Neural cell (in vitro differentiated cells): ENCODE measurements around the gene PLXNC1. TPM values are rescaled to one million over a fixed set of nuclear protein-coding genes. Genes with fewer than 3 reads are reported as not detected.

Source experiments
- H2AFZ ChIP-seq: fragments of 200-600, 300-800 bp; sonication (generic), shearing (Covaris generic); 2 replicates; pipeline ENCODE4 v1.6.0; 2014; ENCODE audit warnings: low read depth, mild to moderate bottlenecking, antibody characterized with exemption, low read length, moderate library complexity
- H3F3A ChIP-seq: fragments of 200-600 bp; shearing (Covaris generic); 2 replicates; pipeline ENCODE4 v1.6.1; 2016; ENCODE audit warnings: mild to moderate bottlenecking, moderate library complexity, mixed read lengths, antibody characterized with exemption, low read length; ENCODE audit not compliant: insufficient read depth, poor library complexity, severe bottlenecking
- H3K27ac ChIP-seq: fragments of 200-600, 300-800 bp; sonication (generic), shearing (Covaris generic); 2 replicates; pipeline ENCODE4 v1.5.1; 2014; ENCODE audit warnings: mild to moderate bottlenecking, low read length, moderate library complexity
- H3K27me3 ChIP-seq: fragments of 300-800, 200-600 bp; sonication (generic), shearing (Covaris generic); 2 replicates; pipeline ENCODE4 v1.6.0; 2014; ENCODE audit warnings: mild to moderate bottlenecking, low read depth, low read length, moderate library complexity; ENCODE audit not compliant: insufficient read depth
- H3K36me3 ChIP-seq: fragments of 300-800, 200-600 bp; sonication (generic), shearing (Covaris generic); 2 replicates; pipeline ENCODE4 v1.5.1; 2014; ENCODE audit warnings: mild to moderate bottlenecking, antibody characterized with exemption, low read length, moderate library complexity; ENCODE audit not compliant: insufficient read depth
- H3K4me2 ChIP-seq: fragments of 300-800, 200-600 bp; sonication (generic), shearing (Covaris generic); 2 replicates; pipeline ENCODE4 v1.6.0; 2014; ENCODE audit warnings: mild to moderate bottlenecking, low read length
- H3K4me3 ChIP-seq: fragments of 300-800, 200-600 bp; sonication (generic), shearing (Covaris generic); 2 replicates; pipeline ENCODE4 v1.5.1; 2014; ENCODE audit warnings: mild to moderate bottlenecking, low read length, moderate library complexity
- H3K79me2 ChIP-seq: fragments of 200-600 bp; shearing (Covaris generic); replicated peaks from 2 replicates; pipeline ENCODE4 v1.6.0; 2014; ENCODE audit warnings: mild to moderate bottlenecking, low read length, moderate library complexity; ENCODE audit not compliant: insufficient read depth
- H3K9ac ChIP-seq: fragments of 300-800, 200-600 bp; sonication (generic), shearing (Covaris generic); 2 replicates; pipeline ENCODE4 v1.6.1; 2016; ENCODE audit warnings: mild to moderate bottlenecking, low read length, mixed read lengths
- H3K9me2 ChIP-seq: fragments of 200-600 bp; shearing (Covaris generic); 2 replicates; pipeline ENCODE4 v1.6.1; 2016; ENCODE audit warnings: mild to moderate bottlenecking, low read length, mixed read lengths; ENCODE audit not compliant: insufficient read depth
- H3K9me3 ChIP-seq: fragments of 200-600, 300-800 bp; sonication (generic), shearing (Covaris generic); 2 replicates; pipeline ENCODE4 v1.6.1; 2016; ENCODE audit warnings: mild to moderate bottlenecking, mixed run types, low read length, moderate library complexity, mixed read lengths
- H4K20me1 ChIP-seq: fragments of 200-600 bp; shearing (Covaris generic); 2 replicates; pipeline ENCODE4 v1.6.1; 2016; ENCODE audit warnings: mild to moderate bottlenecking, mixed run types; ENCODE audit not compliant: insufficient read depth
- CTCF ChIP-seq: fragments of 450-650 bp; IDR thresholded peaks from 2 replicates; pipeline ENCODE4 v1.5.1; 2014; ENCODE audit warnings: antibody characterized with exemption, mild to moderate bottlenecking, moderate library complexity; ENCODE audit not compliant: poor library complexity, severe bottlenecking
- EP300 ChIP-seq: fragments of 450-650 bp; conservative IDR thresholded peaks from 2 replicates; pipeline ENCODE4 v1.6.1; 2014; ENCODE audit warnings: antibody characterized with exemption, mild to moderate bottlenecking, moderate library complexity; ENCODE audit not compliant: poor library complexity, severe bottlenecking
- EZH2 ChIP-seq: fragments of 200-600, 300-800 bp; shearing (Covaris generic), sonication (generic); IDR thresholded peaks from 2 replicates; pipeline ENCODE4 v1.6.1; 2014; ENCODE audit warnings: antibody characterized with exemption, low read length, borderline replicate concordance, mild to moderate bottlenecking; ENCODE audit not compliant: insufficient read depth, poor library complexity, severe bottlenecking
- MXI1 ChIP-seq: fragments of 450-650 bp; conservative IDR thresholded peaks from 2 replicates; pipeline ENCODE4 v1.6.1; 2014; ENCODE audit warnings: antibody characterized with exemption, mild to moderate bottlenecking; ENCODE audit not compliant: poor library complexity, severe bottlenecking
- POLR2AphosphoS5 ChIP-seq: IDR thresholded peaks from 2 replicates; pipeline ENCODE4 v1.6.1; 2012
- RAD21 ChIP-seq: fragments of 450-650 bp; conservative IDR thresholded peaks from 2 replicates; pipeline ENCODE4 v1.6.1; 2014; ENCODE audit warnings: antibody characterized with exemption, mild to moderate bottlenecking, moderate library complexity
- REST ChIP-seq: IDR thresholded peaks from 2 replicates; pipeline ENCODE4 v1.6.1; 2012; ENCODE audit warnings: borderline replicate concordance
- SMC3 ChIP-seq: fragments of 450-650 bp; conservative IDR thresholded peaks from 2 replicates; pipeline ENCODE4 v1.6.1; 2014; ENCODE audit warnings: antibody characterized with exemption, mild to moderate bottlenecking, moderate library complexity; ENCODE audit not compliant: poor library complexity
- TAF1 ChIP-seq: IDR thresholded peaks from 2 replicates; pipeline ENCODE4 v1.6.1; 2012; ENCODE audit warnings: low read depth
- polyA plus RNA-seq: library from polyadenylated mRNA; depleted of rRNA; stranded (reverse); fragments of >200 nt; gene quantifications from 2 replicates; pipeline ENCODE4 v1.2.3, GENCODE V29; 2014

The PLXNC1 gene
- polyA plus RNA-seq, 1 donor from 2014 or later = 76.3 TPM

- Histone ChIP-seq H3K79me2 (no peaks in the 10 kb centered on the region), H4K20me1 (no peaks in the 10 kb centered on the region), H3K36me3 (peaks cover 6% of the 10 kb centered on the region), H2AFZ (no peak overlapping the region), H3K4me2 (no peak overlapping the region), H3K27ac (no peak overlapping the region), H3K9me2 (no peaks in the 10 kb centered on the region), H3K9me3 (no peaks in the 10 kb centered on the region), H3K27me3 (no peaks in the 10 kb centered on the region), H3F3A (no peaks in the 10 kb centered on the region), H3K9ac (no peak overlapping the region), H3K4me3 (no peak overlapping the region)
- TF ChIP-seq REST (no peak), SMC3 (no peak), EP300 (no peak), CTCF (no peak), EZH2 (no peak), TAF1 (no peak), MXI1 (no peak), POLR2AphosphoS5 (no peak), RAD21 (no peak)
These were observed 141.3 kb downstream of the PLXNC1 start for GRCh38 chr12:94289461-94290312.

- Histone ChIP-seq H3F3A (no peaks in the 10 kb centered on the region), H4K20me1 (no peaks in the 10 kb centered on the region), H3K4me3 (no peak overlapping the region), H3K9me3 (no peaks in the 10 kb centered on the region), H3K79me2 (no peaks in the 10 kb centered on the region), H3K9me2 (no peaks in the 10 kb centered on the region), H3K9ac (no peak overlapping the region), H3K36me3 (peaks cover 11% of the 10 kb centered on the region), H3K27me3 (no peaks in the 10 kb centered on the region), H3K27ac (no peak overlapping the region), H3K4me2 (no peak overlapping the region), H2AFZ (no peak overlapping the region)
- TF ChIP-seq TAF1 (no peak), MXI1 (no peak), EP300 (no peak), EZH2 (no peak), CTCF (no peak), REST (no peak), RAD21 (no peak), SMC3 (no peak), POLR2AphosphoS5 (no peak)
These were observed 142.0 kb downstream of the PLXNC1 start for GRCh38 chr12:94290353-94290752.
